Measurements from ENCODE around the gene SPINK1.

Gene SPINK1

GRCh38 chr5:147854331-147854730 lies 22.9 kb upstream of the SPINK1 start:
- WGBS, 2 experiments (ENCODE audit: insufficient coverage in 2 of 2), result 53 to 74% methylated on average over 3 of the region's 3 CpGs
- Histone ChIP-seq H3K9me3 (ENCODE audit: control insufficient read depth, low read length) (no peaks in the 10 kb centered on the region), H3K27ac (ENCODE audit: low read depth, low read length, severe bottlenecking) (no peak overlapping the region), H3K4me3 (ENCODE audit: extremely low read depth, insufficient read depth, low read length, poor library complexity, severe bottlenecking) (no peak overlapping the region), H3K36me3 (ENCODE audit: control insufficient read depth, insufficient read depth, low read length) (no peaks in the 10 kb centered on the region), H3K4me1 (ENCODE audit: control insufficient read depth, insufficient read depth, low read length, poor library complexity, severe bottlenecking) (no peaks in the 10 kb centered on the region)

GRCh38 chr5:147853372-147853987 lies 22.0 kb upstream of the SPINK1 start:
- no peaks in the 10 kb centered on the region for H3K36me3 ChIP-seq (ENCODE audit: control insufficient read depth, insufficient read depth, low read length)
- H3K9me3 ChIP-seq (ENCODE audit: control insufficient read depth, low read length), result no peaks in the 10 kb centered on the region
- no peak overlapping the region for H3K4me3 ChIP-seq (ENCODE audit: extremely low read depth, insufficient read depth, low read length, poor library complexity, severe bottlenecking)
- H3K27ac ChIP-seq (ENCODE audit: low read depth, low read length, severe bottlenecking), result no peak overlapping the region
- WGBS, 2 experiments (ENCODE audit: insufficient coverage in 2 of 2), result 74 to 100% methylated on average over 1 to 2 of the region's 3 CpGs
- no peaks in the 10 kb centered on the region for H3K4me1 ChIP-seq (ENCODE audit: control insufficient read depth, insufficient read depth, low read length, poor library complexity, severe bottlenecking)

GRCh38 chr5:147852365-147852764 lies 20.9 kb upstream of the SPINK1 start:
- Histone ChIP-seq H3K4me1 (ENCODE audit: control insufficient read depth, insufficient read depth, low read length, poor library complexity, severe bottlenecking) (no peaks in the 10 kb centered on the region), H3K27ac (ENCODE audit: low read depth, low read length, severe bottlenecking) (no peak overlapping the region), H3K4me3 (ENCODE audit: extremely low read depth, insufficient read depth, low read length, poor library complexity, severe bottlenecking) (no peak overlapping the region), H3K36me3 (ENCODE audit: control insufficient read depth, insufficient read depth, low read length) (no peaks in the 10 kb centered on the region), H3K9me3 (ENCODE audit: control insufficient read depth, low read length) (no peaks in the 10 kb centered on the region)
- 90 to 100% methylated on average over 3 of the region's 3 CpGs for WGBS, 2 experiments (ENCODE audit: insufficient coverage in 2 of 2)

- H3K4me1 ChIP-seq (ENCODE audit: control insufficient read depth, insufficient read depth, low read length, poor library complexity, severe bottlenecking), result no peaks in the 10 kb centered on the region
- WGBS, 2 experiments (ENCODE audit: insufficient coverage in 2 of 2), result 90 to 92% methylated on average over 2 of the region's 3 CpGs
- H3K27ac ChIP-seq (ENCODE audit: low read depth, low read length, severe bottlenecking), result no peak overlapping the region
- no peak overlapping the region for H3K4me3 ChIP-seq (ENCODE audit: extremely low read depth, insufficient read depth, low read length, poor library complexity, severe bottlenecking)
- no peaks in the 10 kb centered on the region for H3K36me3 ChIP-seq (ENCODE audit: control insufficient read depth, insufficient read depth, low read length)
- H3K9me3 ChIP-seq (ENCODE audit: control insufficient read depth, low read length), result no peaks in the 10 kb centered on the region
Measured at GRCh38 chr5:147851578-147851977, 20.1 kb upstream of the SPINK1 start.

- WGBS, 2 experiments (ENCODE audit: insufficient coverage in 2 of 2), result 74 to 81% methylated on average over 2 of the region's 2 CpGs
- no peaks in the 10 kb centered on the region for H3K4me1 ChIP-seq (ENCODE audit: control insufficient read depth, insufficient read depth, low read length, poor library complexity, severe bottlenecking)
- no peak overlapping the region for H3K4me3 ChIP-seq (ENCODE audit: extremely low read depth, insufficient read depth, low read length, poor library complexity, severe bottlenecking)
- no peaks in the 10 kb centered on the region for H3K36me3 ChIP-seq (ENCODE audit: control insufficient read depth, insufficient read depth, low read length)
- H3K9me3 ChIP-seq (ENCODE audit: control insufficient read depth, low read length), result no peaks in the 10 kb centered on the region
- H3K27ac ChIP-seq (ENCODE audit: low read depth, low read length, severe bottlenecking), result no peak overlapping the region
Measured at GRCh38 chr5:147849226-147849625, 17.8 kb upstream of the SPINK1 start.

- Histone ChIP-seq H3K4me1 (ENCODE audit: control insufficient read depth, insufficient read depth, low read length, poor library complexity, severe bottlenecking) (no peaks in the 10 kb centered on the region), H3K4me3 (ENCODE audit: extremely low read depth, insufficient read depth, low read length, poor library complexity, severe bottlenecking) (no peak overlapping the region), H3K27ac (ENCODE audit: low read depth, low read length, severe bottlenecking) (no peak overlapping the region), H3K9me3 (ENCODE audit: control insufficient read depth, low read length) (no peaks in the 10 kb centered on the region), H3K36me3 (ENCODE audit: control insufficient read depth, insufficient read depth, low read length) (no peaks in the 10 kb centered on the region)
- WGBS, 2 experiments (ENCODE audit: insufficient coverage in 2 of 2), result 85 to 94% methylated on average over 4 of the region's 4 CpGs
Measured at GRCh38 chr5:147845618-147846017, 14.1 kb upstream of the SPINK1 start.

- no peak overlapping the region for H3K27ac ChIP-seq (ENCODE audit: low read depth, low read length, severe bottlenecking)
- no peaks in the 10 kb centered on the region for H3K36me3 ChIP-seq (ENCODE audit: control insufficient read depth, insufficient read depth, low read length)
- H3K4me1 ChIP-seq (ENCODE audit: control insufficient read depth, insufficient read depth, low read length, poor library complexity, severe bottlenecking), result no peaks in the 10 kb centered on the region
- no CpG with 5 or more reads among the region's 3 CpGs for WGBS, 2 experiments (ENCODE audit: insufficient coverage in 2 of 2)
- H3K4me3 ChIP-seq (ENCODE audit: extremely low read depth, insufficient read depth, low read length, poor library complexity, severe bottlenecking), result no peak overlapping the region
- no peaks in the 10 kb centered on the region for H3K9me3 ChIP-seq (ENCODE audit: control insufficient read depth, low read length)
Measured at GRCh38 chr5:147844846-147845245, 13.4 kb upstream of the SPINK1 start.

- Histone ChIP-seq H3K27ac (ENCODE audit: low read depth, low read length, severe bottlenecking) (no peak overlapping the region), H3K4me3 (ENCODE audit: extremely low read depth, insufficient read depth, low read length, poor library complexity, severe bottlenecking) (no peak overlapping the region), H3K36me3 (ENCODE audit: control insufficient read depth, insufficient read depth, low read length) (no peaks in the 10 kb centered on the region), H3K4me1 (ENCODE audit: control insufficient read depth, insufficient read depth, low read length, poor library complexity, severe bottlenecking) (no peaks in the 10 kb centered on the region), H3K9me3 (ENCODE audit: control insufficient read depth, low read length) (no peaks in the 10 kb centered on the region)
- WGBS, 2 experiments (ENCODE audit: insufficient coverage in 2 of 2), result 67 to 82% methylated on average over 2 of the region's 2 CpGs
Measured at GRCh38 chr5:147842869-147843268, 11.4 kb upstream of the SPINK1 start.

- Histone ChIP-seq H3K4me3 (ENCODE audit: extremely low read depth, insufficient read depth, low read length, poor library complexity, severe bottlenecking) (no peak overlapping the region), H3K9me3 (ENCODE audit: control insufficient read depth, low read length) (no peaks in the 10 kb centered on the region), H3K36me3 (ENCODE audit: control insufficient read depth, insufficient read depth, low read length) (no peaks in the 10 kb centered on the region), H3K27ac (ENCODE audit: low read depth, low read length, severe bottlenecking) (no peak overlapping the region), H3K4me1 (ENCODE audit: control insufficient read depth, insufficient read depth, low read length, poor library complexity, severe bottlenecking) (no peaks in the 10 kb centered on the region)
- WGBS, 2 experiments (ENCODE audit: insufficient coverage in 2 of 2), result 90 to 100% methylated on average over 2 of the region's 3 CpGs
Measured at GRCh38 chr5:147836439-147836838, 5.0 kb upstream of the SPINK1 start.

- H3K9me3 ChIP-seq (ENCODE audit: control insufficient read depth, low read length), result no peaks in the 10 kb centered on the region
- WGBS, 2 experiments (ENCODE audit: insufficient coverage in 2 of 2), result no CpG with 5 or more reads among the region's 2 CpGs
- H3K4me3 ChIP-seq (ENCODE audit: extremely low read depth, insufficient read depth, low read length, poor library complexity, severe bottlenecking), result no peak overlapping the region
- no peaks in the 10 kb centered on the region for H3K4me1 ChIP-seq (ENCODE audit: control insufficient read depth, insufficient read depth, low read length, poor library complexity, severe bottlenecking)
- no peaks in the 10 kb centered on the region for H3K36me3 ChIP-seq (ENCODE audit: control insufficient read depth, insufficient read depth, low read length)
- no peak overlapping the region for H3K27ac ChIP-seq (ENCODE audit: low read depth, low read length, severe bottlenecking)
Measured at GRCh38 chr5:147835386-147835798, 3.9 kb upstream of the SPINK1 start.

GRCh38 chr5:147832541-147832940 lies 1.1 kb upstream of the SPINK1 start:
- 83% methylated on average over 1 of the region's 1 CpG; no CpG with 5 or more reads in 1 of the 2 experiments for WGBS, 2 experiments (ENCODE audit: insufficient coverage in 2 of 2)
- no peak overlapping the region for H3K4me3 ChIP-seq (ENCODE audit: extremely low read depth, insufficient read depth, low read length, poor library complexity, severe bottlenecking)
- no peaks in the 10 kb centered on the region for H3K4me1 ChIP-seq (ENCODE audit: control insufficient read depth, insufficient read depth, low read length, poor library complexity, severe bottlenecking)
- H3K27ac ChIP-seq (ENCODE audit: low read depth, low read length, severe bottlenecking), result no peak overlapping the region
- H3K36me3 ChIP-seq (ENCODE audit: control insufficient read depth, insufficient read depth, low read length), result no peaks in the 10 kb centered on the region
- H3K9me3 ChIP-seq (ENCODE audit: control insufficient read depth, low read length), result no peaks in the 10 kb centered on the region
